Fibroblast of lung (primary cell): ENCODE measurements around the gene SPECC1L. TPM values are rescaled to one million over a fixed set of nuclear protein-coding genes. Genes with fewer than 3 reads are reported as not detected.

Source experiments
- DNase-seq, 2 donors: peaks; one replicate each; pipeline versions ENCODE4 v3.0.0 to v3.0.0-alpha.2; 2010; ENCODE audit warnings: low read depth in 2 of 2
- H2AFZ ChIP-seq: 2 replicates; pipeline ENCODE4 v1.5.1; 2012; ENCODE audit warnings: low read length, control low read depth, inconsistent platforms
- H3K27ac ChIP-seq: 2 replicates; pipeline ENCODE4 v1.5.1; 2011; ENCODE audit warnings: low read length, control low read depth; ENCODE audit not compliant: insufficient read depth
- H3K27me3 ChIP-seq: 2 replicates; pipeline ENCODE4 v1.5.1; 2011; ENCODE audit warnings: mild to moderate bottlenecking, low read length; ENCODE audit not compliant: control insufficient read depth, insufficient read depth
- H3K36me3 ChIP-seq: 2 replicates; pipeline ENCODE4 v1.5.1; 2011; ENCODE audit warnings: low read length; ENCODE audit not compliant: control insufficient read depth, insufficient read depth
- H3K4me1 ChIP-seq: 2 replicates; pipeline ENCODE4 v1.5.1; 2011; ENCODE audit warnings: low read length; ENCODE audit not compliant: control insufficient read depth, insufficient read depth; ENCODE audit errors: extremely low read depth
- H3K4me2 ChIP-seq: 2 replicates; pipeline ENCODE4 v1.5.1; 2011; ENCODE audit warnings: low read length, control low read depth; ENCODE audit not compliant: insufficient read depth; ENCODE audit errors: extremely low read depth
- H3K4me3 ChIP-seq, 4 experiments: fragments of 200-600 bp in 1 of 4; sonication (generic) in 1 of 4; replicated peaks in 1 of 4; 2 replicates each; pipeline ENCODE4 v1.5.1; 2011 to 2016; ENCODE audit warnings: low read length in 4 of 4, low read depth in 3 of 4, mild to moderate bottlenecking in 3 of 4, control low read depth in 2 of 4, inconsistent platforms in 1 of 4, mixed read lengths in 1 of 4; ENCODE audit not compliant: insufficient read depth in 1 of 4; ENCODE audit errors: control extremely low read depth in 1 of 4
- H3K79me2 ChIP-seq: 2 replicates; pipeline ENCODE4 v1.5.1; 2012; ENCODE audit warnings: mild to moderate bottlenecking, low read length, inconsistent platforms; ENCODE audit not compliant: control insufficient read depth, insufficient read depth
- H3K9ac ChIP-seq: 2 replicates; pipeline ENCODE4 v1.5.1; 2011; ENCODE audit warnings: mild to moderate bottlenecking, low read length, control low read depth; ENCODE audit not compliant: insufficient read depth
- H3K9me3 ChIP-seq: 2 replicates; pipeline ENCODE4 v1.5.1; 2012; ENCODE audit warnings: low read depth, low read length; ENCODE audit not compliant: control insufficient read depth, insufficient read depth
- H4K20me1 ChIP-seq: 2 replicates; pipeline ENCODE4 v1.5.1; 2011; ENCODE audit warnings: low read length; ENCODE audit not compliant: control insufficient read depth, insufficient read depth; ENCODE audit errors: extremely low read depth
- EZH2 ChIP-seq: IDR thresholded peaks from 2 replicates; pipeline ENCODE4 v1.5.1; 2012; ENCODE audit warnings: low read length, control low read depth, mild to moderate bottlenecking; ENCODE audit errors: missing control alignments
- polyA plus RNA-seq, 2 donors: library from polyadenylated mRNA; depleted of rRNA in 1 of 2; stranded (reverse) in 1 of 2; unstranded in 1 of 2; fragments of >200 nt; gene quantifications; 2 replicates each; pipeline ENCODE4 v1.2.1, GENCODE V29; 2011 to 2012; ENCODE audit warnings: missing spikeins in 1 of 2
- total RNA-seq: library from RNA; depleted of rRNA; stranded (reverse); fragments of >200 nt; gene quantifications from 2 replicates; pipeline ENCODE4 v1.2.1, GENCODE V29; 2014
- TF ChIP-seq, protein P1 (sequence below), 2 donors: IDR thresholded peaks in 1 of 2; conservative IDR thresholded peaks in 1 of 2; 1 replicate in 1 of 2; 2 replicates in 1 of 2; pipeline ENCODE4 v1.5.1; 2011 to 2012; ENCODE audit warnings: low read length in 2 of 2, control low read depth in 1 of 2, inconsistent platforms in 1 of 2, low read depth in 1 of 2, mild to moderate bottlenecking in 1 of 2

The SPECC1L gene
- total and polyA plus RNA-seq, 2 donors (not counting 1 experiment from before 2014, with no cell fraction given): 40.3 to 46.2 TPM

DNA sequence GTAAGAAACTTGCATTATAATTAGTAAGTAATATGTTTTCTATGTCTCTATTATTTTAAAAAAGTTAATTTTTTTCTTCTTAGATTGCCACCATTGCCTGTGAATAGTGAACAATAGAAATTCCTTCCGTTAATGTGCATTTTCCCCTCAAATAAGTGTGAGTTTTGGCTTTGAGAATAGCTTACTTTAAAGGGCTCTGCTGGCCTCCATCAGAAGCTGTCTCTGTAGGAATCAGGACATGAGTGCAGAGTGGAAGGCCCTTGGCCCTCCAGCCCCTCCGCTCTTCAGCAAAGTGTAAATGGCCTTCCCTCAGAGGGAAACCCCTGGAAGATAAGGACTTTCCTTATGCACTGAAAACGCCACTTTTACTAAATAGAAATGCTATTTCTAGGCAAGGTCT lies 132.7 kb downstream of the SPECC1L start:
- no peaks in the 10 kb centered on the region for H3K36me3 ChIP-seq
- DNase-seq: no peak
- H4K20me1 ChIP-seq: no peaks in the 10 kb centered on the region
- no peak overlapping the region for H2AFZ ChIP-seq
- no peak overlapping the region for H3K4me3 ChIP-seq
- no peaks in the 10 kb centered on the region for H3K27me3 ChIP-seq
- no peak overlapping the region for H3K9ac ChIP-seq
- no peaks in the 10 kb centered on the region for H3K79me2 ChIP-seq
- peaks cover 32% of the 10 kb centered on the region for H3K4me1 ChIP-seq
- no peaks in the 10 kb centered on the region for H3K9me3 ChIP-seq
- H3K4me2 ChIP-seq: no peak overlapping the region
- no peak overlapping the region for H3K27ac ChIP-seq
- TF ChIP-seq, protein P1, sequence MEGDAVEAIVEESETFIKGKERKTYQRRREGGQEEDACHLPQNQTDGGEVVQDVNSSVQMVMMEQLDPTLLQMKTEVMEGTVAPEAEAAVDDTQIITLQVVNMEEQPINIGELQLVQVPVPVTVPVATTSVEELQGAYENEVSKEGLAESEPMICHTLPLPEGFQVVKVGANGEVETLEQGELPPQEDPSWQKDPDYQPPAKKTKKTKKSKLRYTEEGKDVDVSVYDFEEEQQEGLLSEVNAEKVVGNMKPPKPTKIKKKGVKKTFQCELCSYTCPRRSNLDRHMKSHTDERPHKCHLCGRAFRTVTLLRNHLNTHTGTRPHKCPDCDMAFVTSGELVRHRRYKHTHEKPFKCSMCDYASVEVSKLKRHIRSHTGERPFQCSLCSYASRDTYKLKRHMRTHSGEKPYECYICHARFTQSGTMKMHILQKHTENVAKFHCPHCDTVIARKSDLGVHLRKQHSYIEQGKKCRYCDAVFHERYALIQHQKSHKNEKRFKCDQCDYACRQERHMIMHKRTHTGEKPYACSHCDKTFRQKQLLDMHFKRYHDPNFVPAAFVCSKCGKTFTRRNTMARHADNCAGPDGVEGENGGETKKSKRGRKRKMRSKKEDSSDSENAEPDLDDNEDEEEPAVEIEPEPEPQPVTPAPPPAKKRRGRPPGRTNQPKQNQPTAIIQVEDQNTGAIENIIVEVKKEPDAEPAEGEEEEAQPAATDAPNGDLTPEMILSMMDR (conservative IDR thresholded peaks at IDR 0.05 in 1 of 2, IDR thresholded peaks at IDR 0.05 in 1 of 2; ENCODE audit: low read depth in 1 of 2, low read length in 2 of 2): no peak
- TF ChIP-seq EZH2: no peak

DNA sequence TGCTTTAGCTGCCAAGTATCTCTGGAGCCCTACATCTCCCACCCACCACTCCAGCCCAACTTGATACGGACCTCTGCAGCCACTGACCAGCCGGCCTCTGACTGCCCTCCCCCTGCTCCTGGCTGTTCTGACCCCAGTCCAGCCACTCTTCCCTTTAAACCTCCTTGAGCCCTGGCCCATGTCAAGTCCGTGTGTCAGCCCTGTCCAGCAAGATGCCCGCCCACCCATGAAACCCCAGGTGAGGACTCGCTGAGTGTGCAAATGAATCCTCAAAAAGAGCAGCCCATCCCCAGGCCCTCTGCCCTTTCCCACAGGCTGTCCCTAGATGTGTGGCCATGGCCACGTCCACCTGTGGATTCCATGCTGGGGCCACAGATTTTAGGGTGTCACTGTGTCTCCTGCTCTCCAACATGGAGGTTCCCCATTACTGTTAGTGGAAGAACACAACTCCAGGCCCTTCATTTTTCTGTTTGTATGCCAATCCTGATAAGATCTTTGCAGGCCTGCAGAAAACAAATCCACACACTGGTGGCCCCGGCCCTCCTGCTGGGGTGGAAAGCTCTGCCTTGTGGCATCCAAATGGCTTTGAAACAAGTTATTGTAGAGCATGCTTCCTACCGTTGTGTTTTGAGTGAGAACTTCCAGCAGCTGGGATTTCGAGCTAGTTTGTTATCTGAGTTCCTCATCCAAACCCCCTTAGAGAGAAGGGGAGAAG lies 134.1 kb downstream of the SPECC1L start:
- no peaks in the 10 kb centered on the region for H3K27me3 ChIP-seq
- peaks cover 3% of the 10 kb centered on the region for H3K36me3 ChIP-seq
- H2AFZ ChIP-seq: no peak overlapping the region
- no peaks in the 10 kb centered on the region for H3K79me2 ChIP-seq
- no peak overlapping the region for H3K27ac ChIP-seq
- no peak for DNase-seq
- no peaks in the 10 kb centered on the region for H3K9me3 ChIP-seq
- H4K20me1 ChIP-seq: no peaks in the 10 kb centered on the region
- H3K4me2 ChIP-seq: no peak overlapping the region
- no peak for TF ChIP-seq EZH2
- TF ChIP-seq, protein P1 (conservative IDR thresholded peaks at IDR 0.05 in 1 of 2, IDR thresholded peaks at IDR 0.05 in 1 of 2; ENCODE audit: low read depth in 1 of 2, low read length in 2 of 2): no peak
- H3K4me3 ChIP-seq: no peak overlapping the region
- H3K4me1 ChIP-seq: peaks cover 31% of the 10 kb centered on the region
- no peak overlapping the region for H3K9ac ChIP-seq

DNA sequence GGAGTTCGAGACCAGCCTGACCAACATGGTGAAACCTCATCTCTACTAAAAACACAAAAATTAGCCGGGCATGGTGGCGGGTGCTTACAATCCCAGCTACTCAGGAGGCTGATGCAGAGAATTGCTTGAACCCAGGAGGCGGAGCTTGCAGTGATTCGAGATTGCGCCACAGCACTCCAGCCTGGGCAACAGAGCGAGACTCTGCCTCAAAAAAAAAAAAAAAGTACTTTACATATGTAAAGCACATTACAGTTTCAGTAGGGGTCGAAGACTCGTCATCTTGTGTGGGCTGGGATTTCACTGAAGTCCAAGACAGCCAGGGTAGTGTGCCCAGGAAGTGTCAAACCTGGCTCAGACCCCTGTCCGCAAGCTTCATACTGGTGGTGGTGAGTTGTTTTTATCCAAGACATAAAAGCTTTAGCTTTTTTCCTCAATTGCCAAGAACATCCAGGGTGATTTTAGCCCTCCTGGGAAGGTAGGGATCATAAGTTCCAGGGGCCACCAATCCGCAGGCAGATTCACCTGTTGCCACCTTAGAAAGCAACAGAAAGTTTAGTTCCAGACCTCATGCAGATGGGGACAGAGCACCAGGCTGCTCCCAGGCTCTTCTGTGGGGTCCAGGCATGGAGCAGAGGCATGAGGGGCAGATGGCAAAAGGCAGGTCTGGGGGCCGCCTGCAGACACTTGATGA lies 135.1 kb downstream of the SPECC1L start:
- no peaks in the 10 kb centered on the region for H3K79me2 ChIP-seq
- no peak overlapping the region for H3K4me3 ChIP-seq
- TF ChIP-seq, protein P1 (conservative IDR thresholded peaks at IDR 0.05 in 1 of 2, IDR thresholded peaks at IDR 0.05 in 1 of 2; ENCODE audit: low read depth in 1 of 2, low read length in 2 of 2): no peak
- no peak for TF ChIP-seq EZH2
- H4K20me1 ChIP-seq: no peaks in the 10 kb centered on the region
- H3K27me3 ChIP-seq: no peaks in the 10 kb centered on the region
- DNase-seq: no peak
- peaks cover 33% of the 10 kb centered on the region for H3K4me1 ChIP-seq
- no peak overlapping the region for H3K9ac ChIP-seq
- H3K36me3 ChIP-seq: peaks cover 3% of the 10 kb centered on the region
- H3K9me3 ChIP-seq: no peaks in the 10 kb centered on the region
- no peak overlapping the region for H3K4me2 ChIP-seq
- H2AFZ ChIP-seq: no peak overlapping the region
- H3K27ac ChIP-seq: no peak overlapping the region
